Upper lobe of right lung (tissue), 1 donor: Measurements from ENCODE around the gene SORL1. TPM values are rescaled to one million over a fixed set of nuclear protein-coding genes. Genes with fewer than 3 reads are reported as not detected.

ENCODE experiments used
- ATAC-seq: fragments of 200-7000 bp; cut with Tn5 transposase; one replicate; pipeline ENCODE4 v1.9.1; 2020; ENCODE audit warnings: mild to moderate bottlenecking, moderate library complexity
- DNase-seq: peaks from one replicate; pipeline ENCODE4 v3.0.0-alpha.2; 2020
- H3K27ac ChIP-seq: fragments of 200-600 bp; one replicate; pipeline ENCODE4 v1.8.0; 2022
- H3K27me3 ChIP-seq: fragments of 200-600 bp; one replicate; pipeline ENCODE4 v1.8.0; 2022; ENCODE audit warnings: mild to moderate bottlenecking
- H3K36me3 ChIP-seq: fragments of 200-600 bp; one replicate; pipeline ENCODE4 v1.8.0; 2022
- H3K4me1 ChIP-seq: fragments of 200-600 bp; one replicate; pipeline ENCODE4 v1.8.0; 2022
- H3K4me3 ChIP-seq: fragments of 200-600 bp; one replicate; pipeline ENCODE4 v1.8.0; 2022; ENCODE audit warnings: mild to moderate bottlenecking
- H3K9me3 ChIP-seq: fragments of 200-600 bp; one replicate; pipeline ENCODE4 v1.8.0; 2022
- intact Hi-C: fragments of 100-400 bp; cut with DNase I; formaldehyde crosslinking; loops from one replicate; pipeline ENCODE4 v1.11.0; 2022
- total RNA-seq: library from RNA; stranded (reverse); fragmentation: NEBNext Ultra II Directional; extraction: Animal tissue kit (Norgen Biotek cat#: 25700); gene quantifications from one replicate; pipeline ENCODE4 v1.2.1, GENCODE V29; 2021
- TF ChIP-seq, protein P1 (sequence below): fragments of 200-600 bp; IDR thresholded peaks from one replicate; pipeline ENCODE4 v1.8.0; 2022; ENCODE audit warnings: antibody characterized with exemption
- donor health status: DM: no; HTN: yes; CAD: no; lungs with severe emphysema.

Gene SORL1
- total RNA-seq, 1 donor from 2014 or later: 48.3 TPM

DNA sequence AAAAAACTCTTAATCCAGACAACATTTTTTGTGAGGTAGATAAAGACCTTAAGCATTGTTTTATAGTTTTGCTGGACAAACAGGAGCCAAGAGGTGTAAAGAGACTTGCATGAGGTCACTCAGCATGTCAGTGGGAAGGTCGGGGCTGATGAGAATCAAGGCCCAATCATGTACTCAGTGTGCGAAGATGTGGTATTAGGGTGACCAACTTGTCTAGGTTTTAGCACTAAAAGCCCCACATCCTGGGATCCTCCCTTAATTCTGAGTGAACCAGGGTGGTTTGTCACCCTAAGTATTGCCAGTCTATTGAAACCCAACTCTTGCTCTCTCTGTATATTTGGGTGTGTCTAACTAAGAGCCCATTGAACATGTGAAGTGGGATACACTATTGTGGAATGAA lies 20.2 kb downstream of the SORL1 start:
- Histone ChIP-seq H3K27ac (no peak overlapping the region), H3K9me3 (no peaks in the 10 kb centered on the region), H3K27me3 (no peaks in the 10 kb centered on the region), H3K4me1 (peaks cover 5% of the 10 kb centered on the region), H3K36me3 (no peaks in the 10 kb centered on the region), H3K4me3 (no peak overlapping the region)
- intact Hi-C loops: no loop called here
- TF ChIP-seq, protein P1, sequence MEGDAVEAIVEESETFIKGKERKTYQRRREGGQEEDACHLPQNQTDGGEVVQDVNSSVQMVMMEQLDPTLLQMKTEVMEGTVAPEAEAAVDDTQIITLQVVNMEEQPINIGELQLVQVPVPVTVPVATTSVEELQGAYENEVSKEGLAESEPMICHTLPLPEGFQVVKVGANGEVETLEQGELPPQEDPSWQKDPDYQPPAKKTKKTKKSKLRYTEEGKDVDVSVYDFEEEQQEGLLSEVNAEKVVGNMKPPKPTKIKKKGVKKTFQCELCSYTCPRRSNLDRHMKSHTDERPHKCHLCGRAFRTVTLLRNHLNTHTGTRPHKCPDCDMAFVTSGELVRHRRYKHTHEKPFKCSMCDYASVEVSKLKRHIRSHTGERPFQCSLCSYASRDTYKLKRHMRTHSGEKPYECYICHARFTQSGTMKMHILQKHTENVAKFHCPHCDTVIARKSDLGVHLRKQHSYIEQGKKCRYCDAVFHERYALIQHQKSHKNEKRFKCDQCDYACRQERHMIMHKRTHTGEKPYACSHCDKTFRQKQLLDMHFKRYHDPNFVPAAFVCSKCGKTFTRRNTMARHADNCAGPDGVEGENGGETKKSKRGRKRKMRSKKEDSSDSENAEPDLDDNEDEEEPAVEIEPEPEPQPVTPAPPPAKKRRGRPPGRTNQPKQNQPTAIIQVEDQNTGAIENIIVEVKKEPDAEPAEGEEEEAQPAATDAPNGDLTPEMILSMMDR: no peak
- DNase-seq (no peak), ATAC-seq (peak; percentile 8)

DNA sequence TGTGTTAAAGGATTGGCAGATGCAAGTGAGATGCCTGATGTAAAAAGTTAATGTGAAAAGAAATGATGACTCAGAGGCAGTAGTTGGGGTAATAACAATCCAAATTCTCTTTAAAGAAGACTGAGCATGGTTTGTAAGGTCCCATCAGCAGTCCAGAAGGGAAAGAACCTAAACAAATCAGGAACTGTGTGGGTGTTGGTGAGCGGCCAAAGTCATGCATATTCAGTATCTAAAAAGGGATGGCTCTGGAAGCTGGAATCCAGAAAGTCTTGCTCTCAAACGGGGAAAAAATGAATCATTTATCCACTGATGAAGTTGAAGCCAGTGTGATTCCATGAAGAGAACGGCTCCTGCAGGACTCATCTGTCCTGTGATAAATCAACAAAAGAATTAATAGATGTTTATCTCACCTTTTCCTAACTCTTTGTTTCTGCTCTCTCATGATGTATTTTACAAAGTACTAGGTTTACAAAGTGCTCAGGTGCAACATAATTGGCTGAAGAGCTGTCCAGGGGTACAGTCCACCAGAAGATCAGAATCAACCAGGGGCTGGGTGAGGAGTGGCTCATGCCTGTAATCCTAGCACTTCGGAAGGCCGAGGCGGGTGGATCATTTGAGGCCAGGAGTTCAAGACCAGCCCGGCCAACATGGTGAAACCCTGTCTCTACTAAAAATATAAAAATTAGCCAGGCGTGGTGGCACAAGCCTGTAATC lies 21.1 kb downstream of the SORL1 start:
- Histone ChIP-seq H3K9me3 (no peaks in the 10 kb centered on the region), H3K27ac (no peak overlapping the region), H3K36me3 (no peaks in the 10 kb centered on the region), H3K4me1 (no peaks in the 10 kb centered on the region), H3K27me3 (no peaks in the 10 kb centered on the region), H3K4me3 (no peak overlapping the region)
- intact Hi-C loops: no loop called here
- no peak for DNase-seq
- TF ChIP-seq, protein P1: no peak
- no peak for ATAC-seq

- no peaks in the 10 kb centered on the region for H3K27me3 ChIP-seq
- TF ChIP-seq, protein P1: no peak
- no peak for DNase-seq
- no peaks in the 10 kb centered on the region for H3K36me3 ChIP-seq
- no peaks in the 10 kb centered on the region for H3K9me3 ChIP-seq
- no peak overlapping the region for H3K4me3 ChIP-seq
- intact Hi-C loops: no loop called here
- no peaks in the 10 kb centered on the region for H3K4me1 ChIP-seq
- no peak overlapping the region for H3K27ac ChIP-seq
- ATAC-seq: no peak
Observed at GRCh38 chr11:121474680-121475079, 22.6 kb downstream of the SORL1 start.

DNA sequence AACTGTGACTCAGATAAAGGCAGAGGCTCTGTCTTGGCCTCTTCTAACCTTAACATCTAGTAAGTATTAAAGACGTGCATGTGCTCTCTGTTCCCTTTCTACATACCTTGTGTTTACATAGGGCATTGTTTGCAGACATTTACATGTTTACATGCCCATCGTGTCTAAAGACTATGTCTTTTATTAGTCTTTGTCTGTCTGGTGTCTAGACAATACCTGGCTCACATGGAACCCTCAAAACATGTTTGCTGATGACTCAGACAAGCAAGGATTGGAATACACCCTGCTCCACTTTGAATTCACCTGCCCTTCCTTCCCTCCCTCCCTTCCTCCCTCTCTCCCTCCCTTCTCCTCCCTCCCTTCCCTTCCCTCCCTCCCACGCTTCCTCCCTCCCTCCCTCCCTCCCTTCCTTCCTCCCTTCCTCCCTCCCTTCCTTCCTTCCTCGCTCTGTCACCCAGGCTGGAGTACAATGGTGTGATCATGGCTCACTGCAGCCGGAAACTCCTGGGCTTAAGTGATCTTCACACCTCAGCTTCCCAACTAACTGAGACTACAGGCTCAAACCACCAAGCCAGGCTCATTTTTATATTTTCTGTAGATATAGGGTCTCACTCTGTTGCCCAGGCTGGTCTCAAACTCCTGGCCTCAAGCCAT lies 24.4 kb downstream of the SORL1 start:
- no peak overlapping the region for H3K27ac ChIP-seq
- no peaks in the 10 kb centered on the region for H3K36me3 ChIP-seq
- no peaks in the 10 kb centered on the region for H3K9me3 ChIP-seq
- TF ChIP-seq, protein P1: no peak
- H3K4me1 ChIP-seq: no peaks in the 10 kb centered on the region
- DNase-seq (no peak), ATAC-seq (no peak)
- no peak overlapping the region for H3K4me3 ChIP-seq
- intact Hi-C loops: no loop called here
- no peaks in the 10 kb centered on the region for H3K27me3 ChIP-seq

DNA sequence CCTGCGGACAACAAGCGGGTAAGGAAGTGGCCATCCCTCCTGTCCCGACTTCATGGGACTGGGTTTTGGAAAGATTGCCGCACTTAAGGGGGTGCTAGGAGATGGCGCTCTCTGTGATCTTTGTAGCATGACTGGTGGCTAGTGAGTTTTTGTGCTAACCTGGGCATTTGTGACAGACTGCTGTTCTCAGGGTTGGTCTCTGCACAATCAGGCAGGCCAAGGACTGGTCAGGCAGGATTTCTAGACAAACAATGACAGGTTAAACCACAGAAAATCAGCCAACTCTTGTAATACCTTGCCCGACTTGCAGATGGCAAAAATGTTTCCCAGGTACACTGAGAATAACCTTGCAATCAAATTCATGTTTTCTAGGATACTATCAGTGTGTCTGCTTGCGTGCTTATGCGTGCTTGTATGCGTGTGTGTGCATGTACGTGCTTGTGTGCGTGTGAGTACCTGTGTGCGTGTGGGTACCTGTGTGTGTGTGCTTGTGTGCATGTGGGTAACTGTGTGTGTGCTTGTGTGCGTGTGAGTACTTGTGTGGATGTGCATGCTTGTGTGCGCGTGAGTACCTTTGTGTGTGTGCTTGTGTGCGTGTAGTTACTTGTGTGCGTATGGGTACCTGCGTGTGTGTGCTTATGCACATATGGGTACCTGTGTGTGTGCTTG lies 26.2 kb downstream of the SORL1 start:
- intact Hi-C loops: no loop called here
- Histone ChIP-seq H3K36me3 (no peaks in the 10 kb centered on the region), H3K9me3 (no peaks in the 10 kb centered on the region), H3K27ac (no peak overlapping the region), H3K4me3 (no peak overlapping the region), H3K4me1 (peaks cover 12% of the 10 kb centered on the region), H3K27me3 (no peaks in the 10 kb centered on the region)
- ATAC-seq (peak; percentile 57), DNase-seq (no peak)
- TF ChIP-seq, protein P1: no peak
